HEK293T (cell line): ENCODE data around the gene NACA2.

Source experiments
- BHLHE40 ChIP-seq: fragments of 450-650 bp; IDR thresholded peaks from 2 replicates; pipeline ENCODE4 v1.6.1; 2016; ENCODE audit warnings: mild to moderate bottlenecking, moderate library complexity, borderline replicate concordance
- FOXK2 ChIP-seq: fragments of 450-650 bp; IDR thresholded peaks from 2 replicates; pipeline ENCODE4 v1.6.1; 2016; ENCODE audit warnings: mild to moderate bottlenecking
- FOXM1 ChIP-seq: fragments of 450-650 bp; IDR thresholded peaks from 2 replicates; pipeline ENCODE4 v1.6.1; 2017; ENCODE audit warnings: mild to moderate bottlenecking, borderline replicate concordance
- SP1 ChIP-seq: fragments of 450-650 bp; IDR thresholded peaks from 2 replicates; pipeline ENCODE4 v1.6.1; 2017
- TF ChIP-seq, protein P1 (sequence below): fragments of 450-650 bp; IDR thresholded peaks from 2 replicates; pipeline ENCODE4 v1.6.1; 2016

DNA sequence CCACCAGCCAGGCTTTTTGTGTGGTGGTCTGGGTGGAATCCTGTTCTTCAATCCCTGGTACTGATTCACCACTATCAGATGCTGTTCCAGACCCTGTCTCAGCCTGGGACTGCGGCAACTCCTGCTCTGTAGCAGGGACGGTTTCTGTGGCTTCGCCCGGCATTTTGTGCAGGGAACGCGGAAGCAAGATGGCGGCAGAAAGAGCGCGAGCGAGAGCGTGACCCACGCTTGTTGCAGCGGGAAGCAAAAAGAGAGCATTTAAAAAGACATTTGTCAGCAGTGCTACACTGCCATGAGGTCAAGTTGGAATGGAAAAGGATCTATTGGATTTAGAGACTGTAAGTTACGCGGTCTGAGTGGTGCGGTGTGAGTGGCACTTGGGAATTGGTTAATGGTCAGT lies at the start of gene NACA2:
- TF ChIP-seq FOXM1 (no peak), FOXK2 (no peak), BHLHE40 (no peak), SP1 (no peak)
- TF ChIP-seq, protein P1, sequence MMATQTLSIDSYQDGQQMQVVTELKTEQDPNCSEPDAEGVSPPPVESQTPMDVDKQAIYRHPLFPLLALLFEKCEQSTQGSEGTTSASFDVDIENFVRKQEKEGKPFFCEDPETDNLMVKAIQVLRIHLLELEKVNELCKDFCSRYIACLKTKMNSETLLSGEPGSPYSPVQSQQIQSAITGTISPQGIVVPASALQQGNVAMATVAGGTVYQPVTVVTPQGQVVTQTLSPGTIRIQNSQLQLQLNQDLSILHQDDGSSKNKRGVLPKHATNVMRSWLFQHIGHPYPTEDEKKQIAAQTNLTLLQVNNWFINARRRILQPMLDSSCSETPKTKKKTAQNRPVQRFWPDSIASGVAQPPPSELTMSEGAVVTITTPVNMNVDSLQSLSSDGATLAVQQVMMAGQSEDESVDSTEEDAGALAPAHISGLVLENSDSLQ: no peak
